Peyer's patch (tissue), 4 donors: ENCODE data around the gene INSC.

ENCODE experiments used
- CTCF ChIP-seq, 6 experiments: fragments of 450-650 bp in 4 of 6; fragments of 200-600 bp in 2 of 6; sonication (generic) in 1 of 6; IDR thresholded peaks; one replicate each; pipeline ENCODE4 v1.5.1; 2017 to 2019; ENCODE audit warnings: antibody characterized with exemption in 6 of 6, mild to moderate bottlenecking in 3 of 6, moderate library complexity in 1 of 6
- POLR2A ChIP-seq, 2 donors: fragments of 450-650 bp; IDR thresholded peaks; one replicate each; pipeline ENCODE4 v1.5.1; 2017; ENCODE audit warnings: antibody characterized with exemption in 2 of 2, mild to moderate bottlenecking in 2 of 2, moderate library complexity in 2 of 2

DNA sequence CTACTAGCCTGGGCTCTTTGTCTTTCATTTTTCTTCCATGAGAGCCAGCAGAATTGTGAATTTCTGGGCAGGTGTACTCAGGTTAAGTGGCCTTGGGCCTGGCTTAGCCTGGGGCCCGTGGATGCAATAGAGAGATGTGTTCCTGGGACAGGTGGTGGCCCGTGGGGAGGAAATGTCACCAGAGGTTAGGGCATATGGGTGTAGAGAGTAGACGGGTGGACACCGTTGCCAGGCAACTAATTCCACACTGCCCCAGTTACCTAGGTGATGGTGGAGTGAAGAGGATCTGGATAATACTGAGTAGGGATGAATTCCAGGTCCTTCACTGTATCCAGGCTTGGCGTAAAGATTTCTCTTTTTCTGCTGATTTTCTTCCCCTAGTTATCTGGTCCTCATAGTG, 175.0 kb downstream of the INSC start:
- no peak for TF ChIP-seq CTCF (IDR thresholded peaks at IDR 0.05)
- no peak for TF ChIP-seq POLR2A (IDR thresholded peaks at IDR 0.05)
